CD4-positive, alpha-beta memory T cell (primary cell): ENCODE results near the gene HINT1. TPM values are rescaled to one million over a fixed set of nuclear protein-coding genes. Genes with fewer than 3 reads are reported as not detected.

Source experiments
- CTCF ChIA-PET: fragments of 350-600 bp; sonication (Branson Sonifier 250); formaldehyde crosslinking; loops from one replicate; lab custom pipeline; 2021; ENCODE audit warnings: inconsistent platforms; ENCODE audit not compliant: partially characterized antibody; lab: Charles Lee
- POLR2A ChIA-PET: fragments of 350-600 bp; sonication (Branson Sonifier 250); formaldehyde crosslinking; loops from one replicate; lab custom pipeline; 2021; ENCODE audit not compliant: partially characterized antibody; lab: Charles Lee
- DNase-seq, 5 donors: peaks; one replicate each; pipeline versions ENCODE4 v3.0.0 to v3.0.0-alpha.2; 2020 to 2022; ENCODE audit warnings: mixed read lengths in 1 of 5
- H3K27ac ChIP-seq: one replicate; pipeline ENCODE4 v1.7.0; 2013; ENCODE audit warnings: low read depth, low read length
- H3K27me3 ChIP-seq: 2 replicates; pipeline ENCODE4 v1.7.0; 2013; ENCODE audit warnings: mild to moderate bottlenecking, low read length, moderate library complexity; ENCODE audit not compliant: insufficient read depth
- H3K36me3 ChIP-seq: 2 replicates; pipeline ENCODE4 v1.7.0; 2013; ENCODE audit warnings: mild to moderate bottlenecking, low read length, moderate library complexity; ENCODE audit not compliant: insufficient read depth
- H3K4me1 ChIP-seq: 2 replicates; pipeline ENCODE4 v1.7.0; 2013; ENCODE audit warnings: mild to moderate bottlenecking, low read length, moderate library complexity; ENCODE audit not compliant: insufficient read depth
- H3K4me3 ChIP-seq, 2 donors: one replicate each; pipeline ENCODE4 v1.7.0; 2013; ENCODE audit warnings: low read length in 2 of 2, mild to moderate bottlenecking in 1 of 2
- H3K9me3 ChIP-seq, 2 donors: one replicate each; pipeline ENCODE4 v1.7.0; 2013; ENCODE audit warnings: low read length in 2 of 2, control low read depth in 1 of 2; ENCODE audit not compliant: control insufficient read depth in 1 of 2
- H3K27ac Mint-ChIP-seq, 7 donors: one replicate each; pipeline ENCODE4 v1.8.0; 2020 to 2021; ENCODE audit warnings: mixed read lengths in 7 of 7, mild to moderate bottlenecking in 6 of 7, inconsistent platforms in 3 of 7, moderate library complexity in 3 of 7
- H3K27me3 Mint-ChIP-seq, 2 donors: one replicate each; pipeline ENCODE4 v1.8.0; 2020 to 2021; ENCODE audit warnings: mixed read lengths in 2 of 2
- H3K36me3 Mint-ChIP-seq, 2 donors: one replicate each; pipeline ENCODE4 v1.8.0; 2020 to 2021; ENCODE audit warnings: mixed read lengths in 2 of 2, inconsistent platforms in 1 of 2, mild to moderate bottlenecking in 1 of 2
- H3K4me1 Mint-ChIP-seq, 4 donors: one replicate each; pipeline ENCODE4 v1.8.0; 2020 to 2021; ENCODE audit warnings: mixed read lengths in 4 of 4, mild to moderate bottlenecking in 1 of 4
- H3K4me3 Mint-ChIP-seq, 8 donors: one replicate each; pipeline ENCODE4 v1.8.0; 2020 to 2021; ENCODE audit warnings: mixed read lengths in 8 of 8, mild to moderate bottlenecking in 7 of 8, moderate library complexity in 6 of 8, inconsistent platforms in 3 of 8
- H3K9me3 Mint-ChIP-seq, 8 donors: one replicate each; pipeline ENCODE4 v1.8.0; 2020 to 2021; ENCODE audit warnings: mixed read lengths in 8 of 8, mild to moderate bottlenecking in 5 of 8, inconsistent platforms in 3 of 8, moderate library complexity in 1 of 8
- intact Hi-C: fragments of 100-400 bp; cut with micrococcal nuclease; formaldehyde crosslinking; loops from one replicate; pipeline ENCODE4 v1.15.1; 2023
- polyA plus RNA-seq, 2 donors: library from polyadenylated mRNA; unstranded; fragments of 300-500 nt; fragmentation: Illumina TruSeq; gene quantifications; one replicate each; pipeline ENCODE4 v1.2.3, GENCODE V29; 2021
- total RNA-seq, 2 experiments: library from RNA; stranded (reverse); gene quantifications; one replicate each; pipeline ENCODE4 v1.2.3, GENCODE V29; 2021

HINT1 gene
- total and polyA plus RNA-seq, 4 experiments from 2014 or later, result 278 to 559 (median 367) TPM

DNA sequence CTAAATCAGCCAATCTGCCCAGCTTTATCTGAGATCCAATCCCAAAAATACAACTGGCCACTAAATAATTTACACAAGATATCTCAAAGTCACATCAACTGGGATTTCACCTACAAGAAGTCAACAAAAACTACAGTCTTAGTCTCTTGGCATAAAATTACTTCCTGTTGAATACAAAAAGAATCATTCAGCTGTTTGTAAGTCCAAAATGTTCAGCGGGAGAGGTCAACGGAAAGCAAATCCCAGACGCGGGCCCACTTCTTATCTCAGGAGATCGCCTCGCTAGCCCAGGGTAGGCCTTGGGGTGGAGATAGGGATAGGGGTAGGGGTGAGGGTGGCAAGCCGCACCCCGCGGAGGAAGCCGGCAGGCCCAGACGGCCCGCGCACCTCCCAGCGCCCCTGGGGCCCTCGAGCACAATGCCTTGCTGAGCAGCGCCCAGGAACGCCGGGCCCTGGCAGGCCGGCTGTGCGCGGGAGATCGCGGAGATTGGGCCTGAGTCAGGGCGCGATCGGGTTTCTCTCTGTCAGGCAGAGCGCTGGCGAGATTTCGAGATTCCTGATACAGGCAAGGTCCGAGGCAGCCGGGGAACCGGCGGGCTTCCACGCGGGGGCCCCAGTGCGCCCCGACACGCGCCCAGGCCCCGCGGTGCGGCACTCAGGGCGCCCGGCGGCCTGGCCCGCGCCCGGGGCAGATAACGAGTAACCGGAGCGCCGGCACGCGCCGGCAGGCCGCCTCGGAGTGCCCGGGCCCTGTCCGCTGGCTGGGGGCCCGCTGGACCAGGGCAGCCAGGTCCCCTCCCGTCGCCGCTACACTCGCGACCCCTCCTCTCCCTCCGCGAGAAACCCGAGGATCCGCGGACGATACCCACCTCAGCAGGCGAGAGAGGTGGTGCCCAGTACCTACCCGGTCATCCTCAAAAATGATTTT is 601 bp downstream of the HINT1 start:
- intact Hi-C loops, result loop anchor here (1.0 to 10.0 kb wide), 8 partner anchors 45 to 470 kb away; partner anchors contain the start of genes CDC42SE2 and RAPGEF6
- Histone ChIP-seq H3K4me1 (peaks cover 51% of the 10 kb centered on the region), H3K4me3 (peak overlapping the region; percentile 31 to 89), H3K27me3 (no peaks in the 10 kb centered on the region), H3K36me3 (peaks cover 24% of the 10 kb centered on the region), H3K9me3 (no peaks in the 10 kb centered on the region), H3K27ac (peak overlapping the region; percentile 96)
- peak; percentile 70 to 78 (median 75) for DNase-seq
- H3K27me3 Mint-ChIP-seq, result no peaks in the 10 kb centered on the region
- no peaks in the 10 kb centered on the region for H3K9me3 Mint-ChIP-seq
- H3K4me1 Mint-ChIP-seq, result peaks cover 35 to 78% (median 51%) of the 10 kb centered on the region in 4 donors
- CTCF ChIA-PET, result interaction anchor here (0.7 to 3.4 kb wide), 26 partner anchors 72 to 259 kb away, joined by 3 to 22 read pairs (median 4); partner anchors contain the start of gene CDC42SE2
- POLR2A ChIA-PET, result interaction anchor here (0.6 to 4.2 kb wide), 36 partner anchors 9 to 642 kb away, joined by 3 to 83 read pairs (median 6); partner anchors contain the start of gene CDC42SE2
- peaks cover 27 to 45% of the 10 kb centered on the region in 2 donors for H3K36me3 Mint-ChIP-seq
- H3K27ac Mint-ChIP-seq, result peak overlapping the region; percentile 89 to 99 (median 98)
- H3K4me3 Mint-ChIP-seq, result peak overlapping the region; percentile 94 to 98 (median 98)

- ChIA-PET POLR2A (interaction anchor here (0.6 to 4.2 kb wide), 26 partner anchors 8 to 643 kb away, joined by 3 to 83 read pairs (median 4); partner anchors contain the start of gene CDC42SE2), CTCF (interaction anchor here (0.7 to 3.4 kb wide), 15 partner anchors 89 to 260 kb away, joined by 3 to 22 read pairs (median 4); partner anchors contain the start of gene CDC42SE2)
- Histone ChIP-seq H3K9me3 (no peaks in the 10 kb centered on the region), H3K4me1 (peaks cover 53% of the 10 kb centered on the region), H3K27ac (peak overlapping the region; percentile 96), H3K27me3 (no peaks in the 10 kb centered on the region), H3K4me3 (peak overlapping the region; percentile 31 to 89), H3K36me3 (peaks cover 33% of the 10 kb centered on the region)
- Mint-ChIP-seq H3K9me3 (no peaks in the 10 kb centered on the region), H3K27me3 (no peaks in the 10 kb centered on the region), H3K4me1 (peaks cover 34 to 81% (median 55%) of the 10 kb centered on the region in 4 donors), H3K36me3 (peaks cover 36 to 54% of the 10 kb centered on the region in 2 donors), H3K4me3 (peak overlapping the region; percentile 89 to 98 (median 94)), H3K27ac (peak overlapping the region; percentile 89 to 98 (median 95))
- peak in 3 of 5 donors; percentile 8 to 14 (median 8) for DNase-seq
- intact Hi-C loops, result loop anchor here (1.0 to 10.0 kb wide), 7 partner anchors 46 to 471 kb away; partner anchors contain the start of genes CDC42SE2 and RAPGEF6
These were observed 1.6 kb downstream of the HINT1 start for GRCh38 chr5:131163276-131164119.

- H3K27ac Mint-ChIP-seq, result peak overlapping the region in 2 of 7 donors; percentile 65 to 75
- H3K4me1 Mint-ChIP-seq, result peaks cover 38 to 71% (median 51%) of the 10 kb centered on the region in 4 donors
These were observed 4.9 kb downstream of the HINT1 start for GRCh38 chr5:131160134-131160533.

GRCh38 chr5:131156957-131157356 is 8.1 kb downstream of the HINT1 start:
- ChIA-PET POLR2A (interaction anchor here (1.1 to 1.3 kb wide), 2 partner anchors 8 to 96 kb away, joined by 3 to 4 read pairs; partner anchors contain the start of gene HINT1), CTCF (no interaction called here)
- Histone ChIP-seq H3K4me1 (peaks cover 40% of the 10 kb centered on the region), H3K36me3 (peaks cover 28% of the 10 kb centered on the region), H3K27me3 (no peaks in the 10 kb centered on the region), H3K4me3 (no peak overlapping the region), H3K27ac (no peak overlapping the region), H3K9me3 (no peaks in the 10 kb centered on the region)
- H3K27me3 Mint-ChIP-seq, result no peaks in the 10 kb centered on the region
- peaks cover 0 to 3% (median 0%) of the 10 kb centered on the region in 8 donors for H3K9me3 Mint-ChIP-seq
- H3K36me3 Mint-ChIP-seq, result peaks cover 40 to 46% of the 10 kb centered on the region in 2 donors
- H3K4me1 Mint-ChIP-seq, result peaks cover 21 to 44% (median 34%) of the 10 kb centered on the region in 4 donors
- intact Hi-C loops, result no loop called here
- DNase-seq, result no peak
- no peak overlapping the region for H3K4me3 Mint-ChIP-seq
- H3K27ac Mint-ChIP-seq, result peak overlapping the region in 2 of 7 donors; percentile 6 to 75

More at GRCh38 chr5:131160134-131160533, 4.9 kb downstream of the HINT1 start:
- H3K27me3 Mint-ChIP-seq, result no peaks in the 10 kb centered on the region
- H3K9me3 ChIP-seq, result no peaks in the 10 kb centered on the region
- no peaks in the 10 kb centered on the region for H3K27me3 ChIP-seq
- H3K36me3 ChIP-seq, result peaks cover 34% of the 10 kb centered on the region
- H3K9me3 Mint-ChIP-seq, result peaks cover 0 to 3% (median 0%) of the 10 kb centered on the region in 8 donors
- ChIA-PET CTCF (interaction anchor here (1.0 kb wide), 1 partner anchor 213 kb away, joined by 3 read pairs; no protein-coding TSS in a partner anchor), POLR2A (interaction anchor here (0.9 to 1.1 kb wide), 3 partner anchors 8 to 216 kb away, joined by 3 to 4 read pairs (median 3); no protein-coding TSS in a partner anchor)
- intact Hi-C loops, result loop anchor here (10.0 kb wide), 1 partner anchor 475 kb away; the partner anchor contains the start of gene RAPGEF6
- no peak overlapping the region for H3K27ac ChIP-seq
- no peak for DNase-seq
- H3K36me3 Mint-ChIP-seq, result peaks cover 52 to 69% of the 10 kb centered on the region in 2 donors
- peaks cover 58% of the 10 kb centered on the region for H3K4me1 ChIP-seq
- peak overlapping the region in 3 of 8 donors; percentile 7 to 35 (median 17) for H3K4me3 Mint-ChIP-seq
- no peak overlapping the region for H3K4me3 ChIP-seq

DNA sequence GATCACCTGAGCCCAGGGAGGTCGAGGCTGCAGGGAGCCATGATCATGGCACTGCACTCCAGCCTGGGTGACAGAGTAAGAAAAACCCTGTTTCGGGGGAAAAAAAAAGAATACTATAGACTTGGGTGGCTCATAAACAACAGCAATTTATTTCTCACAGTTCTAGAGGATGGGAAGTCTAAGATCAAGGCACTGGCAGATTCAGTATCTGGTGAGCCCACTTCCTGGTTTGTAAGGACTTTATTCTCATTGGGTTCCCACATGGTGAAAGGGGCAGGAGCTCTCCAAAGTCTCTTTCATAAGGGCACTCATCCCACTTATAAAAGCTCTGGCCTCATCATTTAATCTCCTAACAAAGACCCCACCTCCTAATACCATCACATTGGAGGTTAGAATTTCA is 8.7 kb downstream of the HINT1 start:
- no peaks in the 10 kb centered on the region for H3K9me3 ChIP-seq
- Mint-ChIP-seq H3K36me3 (peaks cover 36 to 41% of the 10 kb centered on the region in 2 donors), H3K4me1 (peaks cover 21 to 39% (median 31%) of the 10 kb centered on the region in 4 donors), H3K27me3 (no peaks in the 10 kb centered on the region), H3K27ac (peak overlapping the region in 6 of 7 donors; percentile 52 to 75 (median 70)), H3K4me3 (no peak overlapping the region), H3K9me3 (peaks cover 0 to 3% (median 0%) of the 10 kb centered on the region in 8 donors)
- peaks cover 27% of the 10 kb centered on the region for H3K36me3 ChIP-seq
- intact Hi-C loops, result no loop called here
- no peak overlapping the region for H3K4me3 ChIP-seq
- H3K4me1 ChIP-seq, result peaks cover 34% of the 10 kb centered on the region
- no peak for DNase-seq
- ChIA-PET CTCF (no interaction called here), POLR2A (interaction anchor here (1.1 to 1.3 kb wide), 3 partner anchors 9 to 240 kb away, joined by 3 to 5 read pairs (median 4); partner anchors contain the start of gene HINT1)
- no peak overlapping the region for H3K27ac ChIP-seq
- H3K27me3 ChIP-seq, result no peaks in the 10 kb centered on the region

GRCh38 chr5:131151216-131151615 is 13.8 kb downstream of the HINT1 start:
- Histone ChIP-seq H3K4me1 (peaks cover 6% of the 10 kb centered on the region), H3K4me3 (no peak overlapping the region), H3K36me3 (no peaks in the 10 kb centered on the region), H3K27me3 (no peaks in the 10 kb centered on the region), H3K9me3 (no peaks in the 10 kb centered on the region), H3K27ac (no peak overlapping the region)
- DNase-seq, result no peak
- Mint-ChIP-seq H3K36me3 (peaks cover 2 to 4% of the 10 kb centered on the region in 2 donors), H3K4me1 (peaks cover 2 to 6% (median 4%) of the 10 kb centered on the region in 4 donors), H3K4me3 (no peak overlapping the region), H3K27ac (no peak overlapping the region), H3K27me3 (no peaks in the 10 kb centered on the region), H3K9me3 (no peaks in the 10 kb centered on the region)
- POLR2A ChIA-PET, result interaction anchor here (1.4 kb wide), 1 partner anchor 10 kb away, joined by 4 read pairs; no protein-coding TSS in a partner anchor
- intact Hi-C loops, result no loop called here
- CTCF ChIA-PET, result no interaction called here
